Activated CD4-positive, alpha-beta T cell treated with anti-CD3 and anti-CD28 coated beads, Interleukin-2, Interleukin-4, amounts not matched to agents 100 ng/mL and 50 ng/mL, durations not matched to agents 16 hours and 8 hours (primary cell): Measurements from ENCODE around the gene L3MBTL3.

Experiments used
- DNase-seq: peaks from one replicate; pipeline ENCODE4 v3.0.0-alpha.2; 2020; ENCODE audit warnings: low spot score

Gene L3MBTL3

GRCh38 chr6:130027948-130028347, 9.6 kb downstream of the L3MBTL3 start:
- DNase-seq: peak; percentile 24

DNA sequence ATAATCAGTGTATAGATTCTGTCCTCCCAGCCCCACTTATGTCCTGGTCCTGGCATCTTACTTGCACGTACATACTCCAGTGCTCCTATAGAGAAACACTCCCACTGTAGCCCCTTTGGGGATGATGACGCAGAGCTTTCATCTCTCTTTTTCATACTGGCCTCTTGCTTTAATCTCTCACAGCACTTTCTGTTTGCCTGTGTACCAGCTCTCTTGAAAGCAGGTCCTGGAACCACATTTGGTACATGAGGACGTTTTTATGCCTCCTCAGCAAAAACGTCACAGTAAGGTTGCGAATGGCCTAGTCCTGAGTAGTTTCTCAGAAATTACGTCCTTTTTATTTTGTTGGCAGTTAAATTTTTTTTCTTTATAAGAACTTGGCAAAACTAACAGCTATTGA, 10.8 kb downstream of the L3MBTL3 start:
- DNase-seq: peak; percentile 15

GRCh38 chr6:130032758-130033340, 14.5 kb downstream of the L3MBTL3 start:
- no peak for DNase-seq

DNA sequence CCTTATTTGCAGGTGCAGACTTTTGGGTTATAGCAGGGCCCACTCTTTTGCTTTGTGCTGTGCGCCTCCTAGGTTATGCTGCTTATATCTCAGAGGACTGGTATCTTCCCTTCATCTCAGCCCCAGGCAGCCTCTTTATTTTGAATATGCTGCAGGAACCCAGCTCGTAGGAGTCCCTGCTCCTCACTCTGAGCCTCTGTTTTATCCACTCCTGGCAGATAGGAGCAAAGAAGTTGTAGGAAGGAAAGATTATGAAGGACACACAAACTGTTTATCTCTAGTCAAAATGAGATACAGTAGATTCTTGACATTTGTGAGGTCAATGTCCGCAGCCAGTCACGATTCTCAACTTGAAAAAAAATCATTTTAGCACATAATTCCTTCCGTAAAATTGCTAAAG, 15.6 kb downstream of the L3MBTL3 start:
- DNase-seq: no peak

DNA sequence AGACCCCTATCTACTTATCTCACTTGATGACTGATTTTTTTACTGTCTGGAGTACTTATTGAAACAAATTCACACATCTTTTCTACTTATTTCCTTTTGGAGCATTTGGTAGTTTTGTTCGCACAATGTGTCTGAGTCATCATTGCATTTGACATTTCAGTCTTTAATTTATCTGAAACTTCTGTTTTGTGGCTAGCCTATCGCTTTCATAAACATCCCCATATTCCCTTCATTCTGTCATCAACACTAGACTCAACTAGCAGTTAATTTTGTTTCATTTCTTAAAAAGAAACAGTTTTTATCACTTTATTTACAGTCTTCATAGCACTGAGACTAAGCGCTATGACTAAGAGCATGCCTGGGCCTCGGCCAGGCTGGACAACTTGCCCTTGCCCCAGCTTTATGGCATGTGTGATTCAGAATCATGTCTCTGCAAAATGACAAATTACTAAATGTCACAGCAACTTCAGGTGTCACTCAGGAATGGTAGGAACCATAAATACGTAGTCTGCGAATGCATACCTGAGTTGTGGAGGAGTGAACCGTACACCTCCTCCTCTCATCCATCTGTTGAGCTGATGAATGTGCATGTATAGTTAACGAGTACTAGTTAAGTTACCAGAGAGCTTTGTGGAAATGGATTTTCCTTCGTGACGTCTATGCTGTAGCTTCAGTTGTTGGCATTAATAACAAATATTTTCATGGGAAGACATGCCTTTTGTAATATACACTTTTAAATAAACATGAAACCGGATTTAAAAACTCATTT, 16.2 kb downstream of the L3MBTL3 start:
- peak; percentile 46 for DNase-seq

DNA sequence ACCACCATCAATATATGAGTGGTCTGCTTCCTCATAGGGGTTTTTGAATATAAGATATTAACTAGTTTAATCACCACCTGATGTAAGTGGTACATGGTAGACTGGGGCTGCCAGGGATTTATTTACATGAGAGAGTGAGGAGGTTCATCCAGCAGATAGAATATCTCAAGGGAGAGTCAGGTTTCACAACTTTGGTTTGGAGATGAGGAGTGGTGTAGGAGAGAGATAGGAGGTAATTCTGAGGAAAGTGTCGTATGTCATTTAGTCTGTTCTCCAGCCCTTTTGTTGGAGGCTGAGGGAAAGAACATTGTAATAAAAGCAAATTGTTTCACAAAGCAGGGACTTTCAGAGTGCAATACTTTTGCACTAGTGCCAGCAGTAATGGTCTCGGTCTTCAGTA, 16.8 kb downstream of the L3MBTL3 start:
- DNase-seq: no peak

- DNase-seq: no peak
Observed at GRCh38 chr6:130037207-130037811, 18.9 kb downstream of the L3MBTL3 start.

DNA sequence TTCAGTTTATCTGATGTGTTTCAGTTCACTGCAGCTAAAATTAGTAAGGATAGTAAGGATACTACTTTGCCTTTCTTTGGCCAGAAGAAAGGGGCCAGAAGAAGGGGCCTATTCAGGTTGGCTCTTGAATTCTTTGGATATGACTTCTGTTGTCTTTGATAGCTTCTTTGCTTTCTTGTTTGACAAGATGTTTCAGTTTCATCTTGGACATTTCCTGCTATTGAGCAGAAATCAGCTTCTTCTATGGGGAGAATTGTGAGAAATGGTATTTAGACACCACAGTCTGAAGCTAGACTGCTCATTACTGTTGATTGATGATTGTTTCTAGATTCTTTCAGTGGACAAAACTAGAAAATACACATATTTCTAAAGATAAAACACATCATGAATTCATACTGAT, 23.2 kb downstream of the L3MBTL3 start:
- DNase-seq: no peak

GRCh38 chr6:130043344-130043743, 25.0 kb downstream of the L3MBTL3 start:
- no peak for DNase-seq

DNA sequence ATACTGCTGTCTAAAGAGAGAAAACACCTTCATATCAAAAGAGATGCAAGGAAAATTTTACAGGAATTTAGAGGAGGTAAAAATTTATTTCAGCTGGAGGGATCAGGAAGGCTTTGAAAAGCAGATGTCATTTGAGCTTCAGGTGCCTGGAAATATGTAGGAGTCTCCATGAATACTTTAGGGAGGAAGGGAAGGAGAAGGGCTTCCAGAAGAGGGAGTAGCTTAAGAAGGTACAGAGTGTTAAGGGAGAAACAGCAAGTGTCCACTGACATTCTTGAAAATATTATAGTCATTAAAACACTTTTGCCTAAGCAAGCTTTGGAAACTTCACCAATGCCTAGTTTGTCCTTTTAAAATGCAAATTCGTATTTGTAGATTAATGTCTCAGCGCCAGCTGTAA, 27.2 kb downstream of the L3MBTL3 start:
- DNase-seq: no peak

DNA sequence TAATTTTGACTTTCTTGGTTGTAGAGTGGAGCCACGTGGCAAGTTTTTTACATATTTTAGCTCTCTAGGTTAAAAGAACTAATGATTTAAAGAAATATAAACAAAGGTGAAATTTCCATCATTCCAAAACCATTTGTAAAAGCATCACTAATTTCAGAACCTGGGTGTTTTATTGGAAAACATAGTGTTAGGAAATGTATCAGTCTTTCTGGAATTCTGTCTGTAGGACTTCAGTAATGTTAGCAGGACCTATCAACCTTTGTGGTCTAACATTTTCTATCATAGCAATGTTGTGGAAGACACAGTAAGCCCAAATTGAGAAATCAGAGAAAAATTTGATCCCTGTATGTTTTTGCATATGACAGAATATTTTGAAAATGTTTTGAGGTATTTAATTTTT, 28.3 kb downstream of the L3MBTL3 start:
- DNase-seq: no peak

- DNase-seq: no peak
Observed at GRCh38 chr6:130047088-130047995, 29.0 kb downstream of the L3MBTL3 start.

- DNase-seq: no peak
Observed at GRCh38 chr6:130050230-130050629, 31.8 kb downstream of the L3MBTL3 start.

DNA sequence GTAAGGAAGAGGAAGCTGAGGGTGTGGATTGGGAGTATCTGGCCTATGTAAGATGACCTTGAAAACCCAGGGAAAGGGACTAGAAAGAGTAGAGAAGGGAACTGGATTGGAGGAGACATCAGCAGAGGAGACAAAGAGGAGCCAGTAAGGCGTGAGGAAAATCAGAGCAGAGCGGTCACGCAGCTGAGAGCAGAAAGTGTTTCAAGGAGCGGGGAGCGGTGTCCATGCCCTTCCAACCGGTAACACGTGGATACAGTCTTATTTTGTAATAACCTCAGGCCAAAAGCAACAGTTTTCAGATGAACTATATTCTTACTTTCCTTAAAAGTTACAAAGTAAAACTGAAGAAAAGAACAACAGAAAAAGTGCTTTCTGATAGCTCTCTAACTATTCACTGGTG, 36.3 kb downstream of the L3MBTL3 start:
- no peak for DNase-seq

DNA sequence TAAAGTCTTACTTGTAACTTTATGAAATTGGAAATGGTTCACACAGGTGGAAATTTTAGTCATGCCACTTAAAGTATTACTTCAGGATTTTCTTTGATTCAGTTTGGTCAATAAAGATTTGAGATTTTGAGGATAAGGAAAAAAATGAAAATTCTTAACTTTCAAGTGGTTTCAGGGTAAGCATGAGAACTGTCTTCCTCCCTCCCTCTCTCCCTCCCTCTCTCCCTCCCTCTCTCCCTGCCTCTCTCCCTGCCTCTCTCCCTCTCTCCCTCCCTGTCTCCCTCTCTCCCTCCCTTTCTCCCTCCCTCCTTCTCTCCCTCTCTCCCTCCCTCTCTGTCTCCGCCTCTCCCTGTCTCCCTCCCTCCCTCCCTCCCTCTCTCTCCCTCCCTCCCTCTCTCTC, 36.9 kb downstream of the L3MBTL3 start:
- DNase-seq: no peak

DNA sequence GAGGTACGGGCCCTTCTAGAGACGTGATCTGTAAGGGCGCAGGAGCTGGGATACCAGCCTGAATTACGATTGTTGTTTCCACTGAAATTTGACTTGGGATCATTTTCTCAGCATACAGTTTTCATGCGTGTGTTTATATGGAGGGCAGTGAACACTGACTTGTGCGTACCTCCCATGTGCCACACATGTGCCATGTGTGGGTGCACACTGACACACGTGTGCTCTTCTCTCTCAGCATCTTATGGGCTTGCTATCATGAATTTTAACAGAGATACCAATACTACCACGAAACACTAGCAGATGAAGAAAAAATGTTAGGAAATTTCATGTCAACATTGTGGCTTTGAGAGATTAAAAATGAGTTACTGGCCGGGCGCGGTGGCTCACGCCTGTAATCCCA, 39.1 kb downstream of the L3MBTL3 start:
- no peak for DNase-seq

- no peak for DNase-seq
Observed at GRCh38 chr6:130063806-130064205, 45.4 kb downstream of the L3MBTL3 start.

- no peak for DNase-seq
Observed at GRCh38 chr6:130065609-130066156, 47.3 kb downstream of the L3MBTL3 start.

- DNase-seq: no peak
Observed at GRCh38 chr6:130069485-130069884, 51.1 kb downstream of the L3MBTL3 start.

- DNase-seq: no peak
Observed at GRCh38 chr6:130070326-130070725, 51.9 kb downstream of the L3MBTL3 start.

GRCh38 chr6:130070792-130071191, 52.4 kb downstream of the L3MBTL3 start:
- no peak for DNase-seq

DNA sequence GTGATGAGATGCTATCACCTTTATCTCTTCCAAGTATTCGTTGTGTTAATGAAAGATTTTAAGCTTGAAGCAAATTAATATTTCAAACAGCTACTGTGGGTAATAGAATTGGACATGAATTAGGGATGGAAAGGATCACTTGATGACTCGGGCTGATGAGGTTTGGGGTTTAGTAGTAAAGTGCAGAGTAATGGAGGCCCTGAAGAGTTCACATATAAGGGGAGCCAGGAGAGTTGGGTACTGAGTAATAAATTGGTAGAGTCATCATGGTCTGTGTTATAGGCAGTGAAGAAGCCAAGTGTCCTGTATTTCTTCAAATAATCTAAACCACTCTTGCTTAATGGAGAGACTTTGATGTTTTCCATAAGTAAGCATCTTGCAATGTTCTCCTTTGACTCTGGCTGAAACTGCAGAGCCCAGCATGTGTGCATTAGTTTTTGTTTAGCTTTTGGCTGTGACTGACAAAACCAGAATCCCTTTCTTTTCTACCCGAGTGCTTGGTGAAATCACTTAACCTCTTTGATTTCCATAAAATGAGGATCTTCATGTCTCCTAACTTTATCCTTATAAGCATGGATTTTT, 57.6 kb downstream of the L3MBTL3 start:
- no peak for DNase-seq
